ENCODE measurements around the gene PFAS. TPM values are rescaled to one million over a fixed set of nuclear protein-coding genes. Genes with fewer than 3 reads are reported as not detected.
"Not testable (repeated sequence)": the region's sequence is repeated elsewhere in the genome, so short reads cannot be mapped to it uniquely, and the experiment has no call there.

The PFAS gene
- total RNA-seq, 1 donor from 2014 or later = 25.3 TPM

DNA sequence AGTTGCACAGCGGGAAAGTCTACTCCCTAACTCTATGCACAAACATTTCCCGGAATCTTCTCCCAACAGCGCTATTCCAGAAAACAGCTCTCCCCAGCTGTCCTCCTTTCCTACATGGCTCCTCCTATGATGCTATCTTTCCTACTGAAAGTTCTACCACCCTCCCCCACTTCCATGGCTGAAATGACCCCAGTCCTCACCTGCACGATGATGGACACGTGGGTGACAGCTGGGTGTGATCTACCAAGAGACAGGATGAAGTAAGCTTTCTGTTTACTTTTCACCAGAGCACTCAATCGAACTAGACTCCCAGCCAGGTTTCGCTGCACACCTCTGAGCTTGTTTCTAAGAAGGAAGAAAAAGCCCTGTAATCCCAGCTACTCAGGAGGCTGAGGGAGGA lies 11.9 kb upstream of the PFAS start:
- DNase-seq (no peak), ATAC-seq (no peak)
- intact Hi-C loops (cut with DNase I) = no loop called here
- Histone ChIP-seq H3K4me3 (no peak overlapping the region), H3K4me1 (no peaks in the 10 kb centered on the region), H3K27ac (no peak overlapping the region), H3K36me3 (peaks cover 99% of the 10 kb centered on the region), H3K27me3 (ENCODE audit: low read depth) (no peaks in the 10 kb centered on the region), H3K9me3 (no peaks in the 10 kb centered on the region)
- TF ChIP-seq, protein P1, sequence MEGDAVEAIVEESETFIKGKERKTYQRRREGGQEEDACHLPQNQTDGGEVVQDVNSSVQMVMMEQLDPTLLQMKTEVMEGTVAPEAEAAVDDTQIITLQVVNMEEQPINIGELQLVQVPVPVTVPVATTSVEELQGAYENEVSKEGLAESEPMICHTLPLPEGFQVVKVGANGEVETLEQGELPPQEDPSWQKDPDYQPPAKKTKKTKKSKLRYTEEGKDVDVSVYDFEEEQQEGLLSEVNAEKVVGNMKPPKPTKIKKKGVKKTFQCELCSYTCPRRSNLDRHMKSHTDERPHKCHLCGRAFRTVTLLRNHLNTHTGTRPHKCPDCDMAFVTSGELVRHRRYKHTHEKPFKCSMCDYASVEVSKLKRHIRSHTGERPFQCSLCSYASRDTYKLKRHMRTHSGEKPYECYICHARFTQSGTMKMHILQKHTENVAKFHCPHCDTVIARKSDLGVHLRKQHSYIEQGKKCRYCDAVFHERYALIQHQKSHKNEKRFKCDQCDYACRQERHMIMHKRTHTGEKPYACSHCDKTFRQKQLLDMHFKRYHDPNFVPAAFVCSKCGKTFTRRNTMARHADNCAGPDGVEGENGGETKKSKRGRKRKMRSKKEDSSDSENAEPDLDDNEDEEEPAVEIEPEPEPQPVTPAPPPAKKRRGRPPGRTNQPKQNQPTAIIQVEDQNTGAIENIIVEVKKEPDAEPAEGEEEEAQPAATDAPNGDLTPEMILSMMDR (IDR thresholded peaks at IDR 0.05) = no peak

DNA sequence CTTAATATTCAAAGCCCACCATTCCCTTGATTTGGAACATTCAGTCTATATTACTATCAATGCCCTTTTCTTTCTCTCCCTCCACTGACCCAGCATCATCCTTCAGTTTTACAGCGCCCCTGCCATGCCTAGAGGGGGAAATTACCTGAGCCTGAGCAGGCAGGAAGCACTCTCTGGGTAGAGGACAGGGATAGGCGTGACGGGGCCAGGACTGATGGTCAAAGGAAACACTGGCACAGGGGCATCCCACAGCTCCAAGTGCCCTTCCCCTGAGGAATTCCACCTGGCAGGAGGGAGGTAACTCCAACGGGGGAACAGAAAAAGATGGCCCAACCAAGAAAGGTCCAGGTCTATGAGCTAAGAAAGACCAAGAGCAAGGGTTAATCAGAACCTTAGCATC lies 11.2 kb upstream of the PFAS start:
- Histone ChIP-seq H3K4me1 (no peaks in the 10 kb centered on the region), H3K9me3 (no peaks in the 10 kb centered on the region), H3K4me3 (no peak overlapping the region), H3K27ac (no peak overlapping the region), H3K36me3 (peaks cover 98% of the 10 kb centered on the region), H3K27me3 (ENCODE audit: low read depth) (no peaks in the 10 kb centered on the region)
- intact Hi-C loops (cut with DNase I) = no loop called here
- ATAC-seq = no peak
- no peak for DNase-seq
- TF ChIP-seq, protein P1 (IDR thresholded peaks at IDR 0.05) = no peak

DNA sequence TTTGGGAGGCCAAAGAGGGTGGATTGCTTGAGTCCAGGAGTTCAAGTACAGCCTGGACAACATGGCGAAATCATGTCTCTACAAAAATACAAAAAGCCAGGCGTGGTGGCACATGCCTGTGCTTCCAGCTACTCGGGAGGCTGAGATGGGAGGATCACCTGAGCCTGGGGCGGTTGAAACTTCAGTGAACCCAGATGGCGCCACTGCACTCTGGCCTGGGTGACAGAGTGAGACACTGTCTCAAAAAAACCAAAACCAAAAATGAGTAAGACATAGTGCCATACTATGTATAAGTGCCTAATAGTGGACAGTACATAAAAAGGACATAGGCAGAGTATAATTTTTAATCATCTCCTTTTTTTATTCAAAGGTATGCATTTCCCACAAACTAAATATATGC lies 5.3 kb upstream of the PFAS start:
- Histone ChIP-seq H3K4me1 (peaks cover 16% of the 10 kb centered on the region), H3K27me3 (ENCODE audit: low read depth) (no peaks in the 10 kb centered on the region), H3K27ac (no peak overlapping the region), H3K4me3 (no peak overlapping the region), H3K9me3 (no peaks in the 10 kb centered on the region), H3K36me3 (peaks cover 47% of the 10 kb centered on the region)
- TF ChIP-seq, protein P1 (IDR thresholded peaks at IDR 0.05) = no peak
- intact Hi-C loops (cut with DNase I) = no loop called here
- no peak for ATAC-seq
- DNase-seq = no peak

DNA sequence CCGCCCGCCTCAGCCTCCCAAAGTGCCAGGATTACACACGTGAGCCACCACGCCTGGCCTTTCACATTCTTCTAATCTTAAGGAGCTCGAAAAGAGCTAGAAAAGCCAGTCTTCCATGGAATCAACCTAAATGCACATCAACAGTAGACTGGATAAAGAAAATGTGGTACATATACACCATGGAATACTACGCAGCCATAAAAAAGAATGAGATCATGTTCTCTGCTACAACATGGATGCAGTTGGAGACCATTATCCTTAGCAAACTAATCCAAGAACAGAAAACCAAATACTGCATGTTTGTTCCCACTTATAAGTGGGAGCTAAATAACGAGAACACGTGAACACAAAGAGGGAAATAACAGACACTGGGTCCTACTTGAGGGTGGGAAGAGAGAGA lies 4.3 kb upstream of the PFAS start:
- H3K4me3 ChIP-seq = no peak overlapping the region
- no peaks in the 10 kb centered on the region for H3K27me3 ChIP-seq (ENCODE audit: low read depth)
- no peak for ATAC-seq
- peaks cover 21% of the 10 kb centered on the region for H3K4me1 ChIP-seq
- TF ChIP-seq, protein P1 (IDR thresholded peaks at IDR 0.05) = no peak
- peaks cover 37% of the 10 kb centered on the region for H3K36me3 ChIP-seq
- H3K9me3 ChIP-seq = no peaks in the 10 kb centered on the region
- DNase-seq = no peak
- intact Hi-C loops (cut with DNase I) = no loop called here
- H3K27ac ChIP-seq = no peak overlapping the region

DNA sequence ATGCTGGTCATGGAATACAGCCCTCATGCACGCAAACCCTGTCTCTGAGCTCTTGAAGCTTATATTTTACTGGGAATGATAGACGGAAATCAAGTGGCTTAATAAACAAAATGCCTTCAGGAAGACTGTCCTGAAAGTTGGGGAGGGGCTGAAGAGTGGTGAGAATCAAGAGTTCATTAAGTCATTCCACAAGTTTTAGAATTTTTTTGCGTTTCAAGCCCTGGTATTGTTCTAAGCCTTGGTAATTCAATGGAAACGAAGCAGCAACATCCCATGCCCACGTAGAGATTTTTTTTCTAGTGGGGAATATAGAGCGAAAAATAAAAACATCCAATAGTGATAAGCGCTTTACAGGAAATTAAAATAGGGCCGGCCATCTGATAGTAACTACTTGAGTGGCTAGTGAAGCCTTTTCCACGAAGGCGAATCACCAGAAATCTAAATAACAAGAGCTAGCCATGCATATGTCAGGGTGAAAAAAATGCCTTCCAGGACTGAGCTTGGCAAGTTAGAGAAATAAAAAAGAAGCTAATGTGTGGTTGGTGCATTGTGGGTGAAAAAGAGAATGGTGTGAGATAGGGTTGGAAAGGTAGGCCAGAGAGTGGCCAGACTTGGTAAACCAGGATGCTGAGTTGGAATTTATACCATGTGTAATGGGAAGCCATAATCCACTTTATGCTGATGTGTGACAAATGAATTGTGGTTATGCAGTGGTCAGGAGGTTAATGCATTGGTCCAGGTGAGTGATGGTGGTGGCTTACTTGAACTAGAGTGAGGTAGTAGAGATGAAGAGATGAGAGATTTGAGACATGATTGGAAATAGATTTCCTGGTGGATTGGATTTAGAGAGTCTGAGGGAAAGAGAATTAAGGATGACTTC lies 772 bp downstream of the PFAS start:
- peak overlapping the region; percentile 97 for H3K27ac ChIP-seq
- DNase-seq = no peak
- no peaks in the 10 kb centered on the region for H3K9me3 ChIP-seq
- intact Hi-C loops (cut with DNase I) = no loop called here
- no peaks in the 10 kb centered on the region for H3K27me3 ChIP-seq (ENCODE audit: low read depth)
- ATAC-seq = no peak
- H3K4me1 ChIP-seq = peaks cover 20% of the 10 kb centered on the region
- peak overlapping the region; percentile 77 for H3K4me3 ChIP-seq
- TF ChIP-seq, protein P1 (IDR thresholded peaks at IDR 0.05) = no peak
- H3K36me3 ChIP-seq = peaks cover 17% of the 10 kb centered on the region

DNA sequence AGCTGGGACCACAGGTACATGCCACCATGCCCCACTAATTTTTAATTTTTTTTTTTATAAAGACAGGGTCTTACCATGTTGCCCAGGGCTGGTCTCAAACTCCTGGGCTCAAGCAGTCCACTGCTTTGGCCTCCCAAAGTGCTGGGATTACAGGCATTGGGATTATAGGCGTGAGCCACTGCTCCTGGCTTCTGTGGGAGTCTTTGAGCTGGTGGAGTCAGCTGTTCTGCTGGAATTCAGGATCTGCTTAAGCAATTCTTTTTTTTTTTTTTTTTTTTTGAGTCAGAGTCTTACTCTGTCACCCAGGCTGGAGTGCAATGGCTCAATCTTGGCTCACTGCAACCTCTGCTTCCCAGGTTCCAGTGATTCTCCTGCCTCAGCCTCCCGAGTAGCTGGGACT lies 2.3 kb downstream of the PFAS start:
- H3K27ac ChIP-seq; intact Hi-C loops (cut with DNase I); H3K4me3 ChIP-seq; H3K27me3 ChIP-seq (ENCODE audit: low read depth); DNase-seq; ATAC-seq; H3K9me3 ChIP-seq: not testable (repeated sequence)
- H3K4me1 ChIP-seq = peaks cover 17% of the 10 kb centered on the region
- H3K36me3 ChIP-seq = peaks cover 28% of the 10 kb centered on the region
